Umbilical cord (tissue), 2 donors: Measurements from ENCODE around the gene SLC44A4. TPM values are rescaled to one million over a fixed set of nuclear protein-coding genes. Genes with fewer than 3 reads are reported as not detected.

ENCODE experiments used
- DNase-seq: peaks from one replicate; pipeline ENCODE4 v3.0.0-alpha.2; 2015; ENCODE audit warnings: low spot score
- total RNA-seq: library from RNA; depleted of rRNA; stranded (reverse); fragments of >200 nt; gene quantifications from one replicate; pipeline ENCODE4 v1.2.3, GENCODE V29; 2014; ENCODE audit warnings: low replicate concordance; ENCODE audit not compliant: insufficient read depth

Gene SLC44A4
- total RNA-seq, 1 donor from 2014 or later: 0.96 TPM

GRCh38 chr6:31901415-31901952 lies 22.7 kb upstream of the SLC44A4 start:
- DNase-seq: peak; percentile 72

- DNase-seq: no peak
These were observed 22.2 kb upstream of the SLC44A4 start for GRCh38 chr6:31900917-31901414.

- no peak for DNase-seq
These were observed 21.3 kb upstream of the SLC44A4 start for GRCh38 chr6:31899882-31900722.

- no peak for DNase-seq
These were observed 20.4 kb upstream of the SLC44A4 start for GRCh38 chr6:31899215-31899614.

- peak; percentile 70 for DNase-seq
These were observed 19.7 kb upstream of the SLC44A4 start for GRCh38 chr6:31898383-31899011.

GRCh38 chr6:31897612-31898382 lies 19.0 kb upstream of the SLC44A4 start, which contains the start of gene EHMT2:
TSS of gene EHMT2 (minus strand) at chr6:31897698. CDS start at chr6:31897677, 21 bp downstream.
- peak; percentile 90 for DNase-seq

- DNase-seq: no peak
These were observed 18.2 kb upstream of the SLC44A4 start for GRCh38 chr6:31896856-31897611.

- no peak for DNase-seq
These were observed 17.7 kb upstream of the SLC44A4 start for GRCh38 chr6:31896493-31896855.

- no peak for DNase-seq
These were observed 14.0 kb upstream of the SLC44A4 start for GRCh38 chr6:31892821-31893220.

- no peak for DNase-seq
These were observed 10.7 kb upstream of the SLC44A4 start for GRCh38 chr6:31889331-31889972.

- no peak for DNase-seq
These were observed 9.8 kb upstream of the SLC44A4 start for GRCh38 chr6:31888276-31889258.

- DNase-seq: no peak
These were observed 8.6 kb upstream of the SLC44A4 start for GRCh38 chr6:31887173-31888007.

- no peak for DNase-seq
These were observed 7.8 kb upstream of the SLC44A4 start for GRCh38 chr6:31886541-31886991.

GRCh38 chr6:31884528-31885035 lies 5.8 kb upstream of the SLC44A4 start:
- no peak for DNase-seq

- no peak for DNase-seq
These were observed 4.9 kb upstream of the SLC44A4 start for GRCh38 chr6:31883676-31884075.

GRCh38 chr6:31882344-31882743 lies 3.5 kb upstream of the SLC44A4 start:
- no peak for DNase-seq

- no peak for DNase-seq
These were observed 2.5 kb upstream of the SLC44A4 start for GRCh38 chr6:31881136-31881859.
